HepG2 (cell line): ENCODE results near the gene DNM3. TPM values are rescaled to one million over a fixed set of nuclear protein-coding genes. Genes with fewer than 3 reads are reported as not detected.

Experiments used
- ATAC-seq: fragments of 200-7000 bp; cut with Tn5 transposase; 3 replicates; pipeline ENCODE4 v1.9.1; 2020; ENCODE audit warnings: mild to moderate bottlenecking, moderate library complexity
- BruUV-seq: library from RNA; stranded (reverse); fragments of 400-500 nt; replicated peaks from 2 replicates; lab custom pipeline; 2021; lab: Mats Ljungman, UMichigan
- CTCF ChIA-PET: fragments of 300-600 bp; formaldehyde crosslinking; extraction: SDS; loops from one replicate; lab custom pipeline; 2021; ENCODE audit warnings: low total read pairs, inconsistent platforms, low intra/inter-chr PET ratio; lab: Yijun Ruan, JAX
- POLR2A ChIA-PET: fragments of 350-600 bp; sonication (Branson Sonifier 250); formaldehyde crosslinking; loops from one replicate; lab custom pipeline; 2020; ENCODE audit warnings: antibody characterized with exemption, inconsistent platforms; lab: Yijun Ruan, JAX
- DNase-seq: peaks from one replicate; pipeline ENCODE4 v3.0.0-alpha.2; 2015; ENCODE audit warnings: low spot score
- FAIRE-seq: peaks from 3 replicates; lab custom pipeline; 2011; peaks lifted over from hg19 to GRCh38; lab: Jason Lieb, UNC
- H2AFZ ChIP-seq: one replicate; pipeline ENCODE4 v1.6.1; 2011; ENCODE audit warnings: low read length, inconsistent platforms
- H3K27ac ChIP-seq: fragments of 300-600 bp; 3 replicates; pipeline ENCODE4 v1.8.0; 2011; ENCODE audit warnings: mixed run types, mild to moderate bottlenecking, mixed read lengths, low read length, inconsistent platforms; ENCODE audit not compliant: insufficient read depth; ENCODE audit errors: extremely low read length
- H3K27me3 ChIP-seq, 2 experiments: fragments of 200-600 bp in 1 of 2; 2 replicates in 1 of 2; 3 replicates in 1 of 2; pipeline versions ENCODE4 v1.6.0 to v1.8.0; 2011; ENCODE audit warnings: low read length in 2 of 2, mild to moderate bottlenecking in 2 of 2, moderate library complexity in 2 of 2, inconsistent platforms in 1 of 2; ENCODE audit not compliant: insufficient read depth in 2 of 2, control insufficient read depth in 1 of 2
- H3K36me3 ChIP-seq, 2 experiments: fragments of 200-600 bp in 1 of 2; replicated peaks in 1 of 2; 2 replicates in 1 of 2; 3 replicates in 1 of 2; pipeline versions ENCODE4 v1.5.1 to v1.8.0; 2011; ENCODE audit warnings: low read length in 2 of 2, inconsistent platforms in 1 of 2; ENCODE audit not compliant: insufficient read depth in 2 of 2, control insufficient read depth in 1 of 2
- H3K4me1 ChIP-seq: 2 replicates; pipeline ENCODE4 v1.5.1; 2012; ENCODE audit warnings: low read length, inconsistent platforms; ENCODE audit not compliant: insufficient read depth
- H3K4me2 ChIP-seq: 2 replicates; pipeline ENCODE4 v1.6.0; 2011; ENCODE audit warnings: low read depth, low read length, inconsistent platforms
- H3K4me3 ChIP-seq, 3 experiments: fragments of 200-600 bp in 1 of 3; sonication (generic), shearing (Covaris generic) in 1 of 3; replicated peaks in 1 of 3; 2 replicates each; pipeline ENCODE4 v1.5.1; 2011 to 2016; ENCODE audit warnings: low read length in 3 of 3, inconsistent platforms in 2 of 3, low read depth in 2 of 3, mild to moderate bottlenecking in 2 of 3, control low read depth in 1 of 3, mixed read lengths in 1 of 3; ENCODE audit not compliant: insufficient read depth in 1 of 3
- H3K79me2 ChIP-seq: one replicate; pipeline ENCODE4 v1.6.1; 2011; ENCODE audit warnings: low read length, inconsistent platforms; ENCODE audit not compliant: insufficient read depth
- H3K9ac ChIP-seq: 2 replicates; pipeline ENCODE4 v1.6.0; 2011; ENCODE audit warnings: mild to moderate bottlenecking, low read depth, low read length, inconsistent platforms; ENCODE audit not compliant: insufficient read depth
- H3K9me3 ChIP-seq: 2 replicates; pipeline ENCODE4 v1.5.1; 2012; ENCODE audit warnings: mild to moderate bottlenecking, low read length
- H4K20me1 ChIP-seq: 2 replicates; pipeline ENCODE4 v1.6.0; 2011; ENCODE audit warnings: inconsistent platforms, mild to moderate bottlenecking, low read length, moderate library complexity; ENCODE audit not compliant: insufficient read depth
- MAFF ChIP-seq: IDR thresholded peaks from 2 replicates; pipeline ENCODE4 v1.6.1; 2011; ENCODE audit warnings: low read depth, low read length, improper control_type of control experiment
- MAFK ChIP-seq, 2 experiments: IDR thresholded peaks in 1 of 2; conservative IDR thresholded peaks in 1 of 2; 2 replicates each; pipeline ENCODE4 v1.6.1; 2011; ENCODE audit warnings: improper control_type of control experiment in 2 of 2, low read length in 2 of 2
- MEF2D ChIP-seq: sonication (generic); formaldehyde crosslinking; IDR thresholded peaks from 2 replicates; pipeline ENCODE4 v1.5.1; 2020; ENCODE audit warnings: mild to moderate bottlenecking, missing genetic modification reagents
- NR2F1 ChIP-seq, 2 experiments: fragments of 450-650 bp in 1 of 2; formaldehyde crosslinking in 1 of 2; IDR thresholded peaks; 2 replicates each; pipeline versions ENCODE4 v1.5.0 to v1.6.1; 2016 to 2020; ENCODE audit warnings: mild to moderate bottlenecking in 1 of 2, missing compliant biosample characterization in 1 of 2, missing genetic modification reagents in 1 of 2, moderate library complexity in 1 of 2
- PLRG1 ChIP-seq: fragments of 450-650 bp; conservative IDR thresholded peaks from 2 replicates; pipeline ENCODE4 v1.6.1; 2016
- ZNF614 ChIP-seq: IDR thresholded peaks from 2 replicates; pipeline ENCODE4 v1.6.1; 2018; ENCODE audit warnings: missing biosample characterization, missing genetic modification reagents, inconsistent platforms, borderline replicate concordance
- ZNF615 ChIP-seq: sonication (generic); formaldehyde crosslinking; IDR thresholded peaks from 2 replicates; pipeline ENCODE4 v1.5.0; 2020; ENCODE audit warnings: mild to moderate bottlenecking, missing genetic modification reagents, borderline replicate concordance
- ZNF784 ChIP-seq: sonication (generic); formaldehyde crosslinking; IDR thresholded peaks from 2 replicates; pipeline ENCODE4 v1.5.1; 2020; ENCODE audit warnings: missing genetic modification reagents, mild to moderate bottlenecking, borderline replicate concordance
- ZSCAN21 ChIP-seq: sonication (generic); formaldehyde crosslinking; IDR thresholded peaks from 2 replicates; pipeline ENCODE4 v1.8.0; 2022; ENCODE audit warnings: mild to moderate bottlenecking, missing genetic modification reagents, moderate library complexity, borderline replicate concordance
- in situ Hi-C: cut with HindIII; loops from 2 replicates; pipeline ENCODE4 v1.10.0; 2017; ENCODE audit warnings: low pct_unique_long_range_greater_than_20kb; ENCODE audit not compliant: extremely low pct_ligation_motif_present
- intact Hi-C: fragments of 100-400 bp; cut with micrococcal nuclease; formaldehyde crosslinking; loops from one replicate; pipeline ENCODE4 v1.10.0; 2022; ENCODE audit not compliant: unreplicated experiment
- polyA plus RNA-seq, 8 experiments: library from polyadenylated mRNA; depleted of rRNA in 3 of 8; stranded (reverse) in 7 of 8; unstranded in 1 of 8; fragments of >200 nt; fragmentation: Illumina TruSeq in 4 of 8; extraction: Trizol in 4 of 8; gene quantifications; 2 replicates each; pipeline versions ENCODE4 v1.2.1 to v1.2.3, GENCODE V29; 2011 to 2016; ENCODE audit warnings: low read depth in 4 of 8, missing spikeins in 1 of 8, mixed read lengths in 1 of 8; ENCODE audit not compliant: insufficient read depth in 1 of 8
- total RNA-seq, 5 experiments: library from RNA; depleted of rRNA; stranded (reverse); fragments of >200 nt; fragmentation: Illumina TruSeq; extraction: Trizol; gene quantifications; 2 replicates each; pipeline ENCODE4 v1.2.3, GENCODE V29; 2016; ENCODE audit warnings: low read depth in 1 of 5

Gene DNM3
- total and polyA plus RNA-seq, 2 of the 13 experiments (the other 11 are each of a cell fraction or from before 2014, with no cell fraction given): 0.05 TPM; not detected in 1

DNA sequence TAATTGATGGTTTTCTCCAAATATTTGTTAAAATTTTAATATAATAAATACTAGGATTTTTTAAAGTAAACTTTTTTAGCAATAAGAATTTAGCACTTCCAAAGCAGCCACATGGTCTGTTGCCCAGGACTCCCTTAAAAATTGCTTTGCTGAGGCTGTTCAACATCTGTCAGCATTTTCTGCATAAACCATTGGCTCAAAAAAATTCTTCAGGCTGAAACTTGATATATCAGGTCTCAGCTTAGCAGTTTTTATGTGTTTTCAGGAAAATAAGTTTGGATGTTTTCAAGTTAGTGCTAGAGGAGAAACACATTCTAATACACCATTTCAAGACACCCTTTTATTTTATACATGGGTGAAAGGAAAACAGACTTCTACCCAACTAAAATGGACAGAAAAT is 510.0 kb downstream of the DNM3 start:
- H3K27me3 ChIP-seq: no peaks in the 10 kb centered on the region
- no peak overlapping the region for H3K4me2 ChIP-seq
- TF ChIP-seq PLRG1: no peak
- 0 out of 2 replicates have a peak, but pooled peaks have one; percentile 16 for TF ChIP-seq MAFF
- no peak for TF ChIP-seq ZNF614 (CRISPR knock-in tag)
- TF ChIP-seq ZNF615 (CRISPR knock-in tag): no peak
- no peak for TF ChIP-seq NR2F1 (CRISPR knock-in tag; IDR thresholded peaks at IDR 0.05)
- TF ChIP-seq MAFK (conservative IDR thresholded peaks at IDR 0.05 in 1 of 2, IDR thresholded peaks at IDR 0.05 in 1 of 2; ENCODE audit: low read length in 2 of 2): peak; percentile 10 to 49; a peak in 2 of 4 replicates
- no peak for TF ChIP-seq ZSCAN21
- TF ChIP-seq ZNF784 (CRISPR knock-in tag): no peak
- no peak for TF ChIP-seq MEF2D (CRISPR knock-in tag)
- no peaks in the 10 kb centered on the region for H3K4me1 ChIP-seq
- H2AFZ ChIP-seq: no peak overlapping the region
- in situ Hi-C loops (no loop called here), intact Hi-C loops (no loop called here)
- no peaks in the 10 kb centered on the region for H3K79me2 ChIP-seq
- H4K20me1 ChIP-seq: no peaks in the 10 kb centered on the region
- DNase-seq (no peak), FAIRE-seq (no peak), ATAC-seq (no peak)
- H3K4me3 ChIP-seq: no peak overlapping the region
- H3K9ac ChIP-seq: no peak overlapping the region
- H3K9me3 ChIP-seq: peaks cover 7% of the 10 kb centered on the region; the same call in 1 of the 2 replicates
- H3K36me3 ChIP-seq: no peaks in the 10 kb centered on the region
- no TSS peak for BruUV-seq
- H3K27ac ChIP-seq: no peak overlapping the region
- ChIA-PET POLR2A (no interaction called here), CTCF (no interaction called here)
